ENCODE results near the gene ISCA2. TPM values are rescaled to one million over a fixed set of nuclear protein-coding genes. Genes with fewer than 3 reads are reported as not detected.

ISCA2 gene
- total and polyA plus RNA-seq, 9 of the 15 experiments (the other 6 are each of a cell fraction or from before 2014, with no cell fraction given): 5.0 to 36.7 (median 18.1) TPM

DNA sequence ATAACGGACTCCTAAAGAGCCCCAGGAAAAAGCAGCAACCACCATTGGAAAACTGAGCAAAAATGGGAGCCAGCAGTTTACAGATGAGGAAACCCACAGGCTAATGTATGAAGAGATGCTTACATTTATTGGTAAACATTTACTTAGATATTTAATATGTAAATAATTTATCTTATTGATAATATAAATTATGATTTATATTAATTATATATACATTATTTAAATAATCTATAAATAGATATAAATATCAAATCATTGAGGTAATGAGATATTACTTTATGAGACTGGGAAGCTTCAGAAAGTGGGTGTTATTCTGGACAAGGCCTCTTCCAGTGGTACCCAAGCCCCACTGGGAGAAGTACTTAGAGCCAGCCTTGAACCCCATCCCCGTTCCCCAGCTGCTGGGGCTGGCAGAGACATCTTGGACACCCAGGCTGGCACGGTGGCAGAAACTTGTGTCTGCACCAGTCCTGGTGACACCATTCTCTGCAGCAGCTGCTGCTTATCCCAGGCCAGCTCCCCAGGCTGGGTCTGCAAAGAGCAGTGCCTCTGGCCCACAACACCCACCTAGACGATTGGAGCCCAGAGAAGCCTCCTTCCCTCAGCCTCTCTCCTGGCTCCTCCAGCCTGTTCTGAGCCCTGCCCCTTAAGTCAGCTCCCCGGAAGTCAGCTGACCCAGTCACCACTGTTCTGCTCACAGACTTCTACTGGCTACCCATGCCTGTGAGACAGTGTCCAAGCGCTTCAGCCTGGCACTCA is 25.9 kb downstream of the ISCA2 start:
- DNase-seq (ENCODE audit: extremely low read depth in 1 of 4, low spot score in 3 of 4) (no peak), FAIRE-seq (no peak), ATAC-seq (0 out of 3 replicates have a peak, but pooled peaks have one; percentile 32)
- no peaks in the 10 kb centered on the region for H4K20me1 ChIP-seq (replicated peaks; ENCODE audit: control insufficient read depth, insufficient read depth, low read length)
- BruUV-seq (replicated peaks): no TSS peak
- in situ Hi-C loops (cut with MboI): no loop called here
- TF ChIP-seq ZNF408 (CRISPR knock-in tag; IDR thresholded peaks at IDR 0.05; ENCODE audit: low read depth): no peak
- no peak for TF ChIP-seq SMARCE1 (IDR thresholded peaks at IDR 0.05)
- no peak for TF ChIP-seq ZNF609 (CRISPR knock-in tag; IDR thresholded peaks at IDR 0.05; ENCODE audit: borderline replicate concordance)
- no peak for TF ChIP-seq FOXO4 (CRISPR knock-in tag; IDR thresholded peaks at IDR 0.05)
- no peak for TF ChIP-seq ZNF239 (CRISPR knock-in tag; IDR thresholded peaks at IDR 0.05)
- TF ChIP-seq PML (IDR thresholded peaks at IDR 0.05; ENCODE audit: low read length): no peak
- TF ChIP-seq TRIM24 (IDR thresholded peaks at IDR 0.05): no peak
- no peak for TF ChIP-seq PCBP1 (IDR thresholded peaks at IDR 0.05; ENCODE audit: low read depth, low read length, poor library complexity, severe bottlenecking)
- no peak for TF ChIP-seq ZNF232 (CRISPR knock-in tag; IDR thresholded peaks at IDR 0.05)
- no peak overlapping the region for H3K27ac ChIP-seq (ENCODE audit: extremely low read depth, low read depth, low read length)
- CTCF ChIA-PET (ENCODE audit: low intra/inter-chr PET ratio): no interaction called here
- peaks cover 3 to 5% of the 10 kb centered on the region in 2 experiments; a peak in 3 of 5 replicates for H3K4me1 ChIP-seq (replicated peaks in 1 of 2; ENCODE audit: control insufficient read depth in 2 of 2, insufficient read depth in 2 of 2, low read length in 2 of 2)
- intact Hi-C loops (cut with micrococcal nuclease): no loop called here
- H3K4me3 ChIP-seq: no peak overlapping the region
- no peaks in the 10 kb centered on the region for H3K9me1 ChIP-seq (ENCODE audit: control insufficient read depth, insufficient read depth, low read length)
- H2AFZ ChIP-seq (ENCODE audit: low read depth, low read length): no peak overlapping the region
- H3K27me3 ChIP-seq (ENCODE audit: control insufficient read depth in 2 of 2, insufficient read depth in 2 of 2, low read length in 2 of 2): peaks cover 0 to 29% of the 10 kb centered on the region in 2 experiments; a peak in 4 of 5 replicates
- no peaks in the 10 kb centered on the region for H3K36me3 ChIP-seq (ENCODE audit: control insufficient read depth, insufficient read depth, low read length)
- no peaks in the 10 kb centered on the region for H3K9me3 ChIP-seq (replicated peaks; ENCODE audit: control insufficient read depth, insufficient read depth, low read depth, low read length)
- POLR2A ChIA-PET: interaction anchor here (0.6 kb wide), 1 partner anchor 28 kb away, joined by 3 read pairs; no protein-coding TSS in a partner anchor
- H3K79me2 ChIP-seq (ENCODE audit: control insufficient read depth, insufficient read depth, low read length): no peaks in the 10 kb centered on the region
- WGBS (ENCODE audit: insufficient coverage, low coverage, missing lambda C conversion rate): 0% methylated on average over 4 of the region's 6 CpGs
- H3K4me2 ChIP-seq (ENCODE audit: insufficient read depth, low read length): no peak overlapping the region
- H3K9ac ChIP-seq (ENCODE audit: insufficient read depth in 1 of 2, low read depth in 2 of 2, low read length in 2 of 2): no peak overlapping the region

All from K562 (cell line).